GM18858 (cell line): Measurements from ENCODE around the gene ZNF485.
"Not testable (repeated sequence)": the region's sequence is repeated elsewhere in the genome, so short reads cannot be mapped to it uniquely, and the experiment has no call there.

ENCODE experiments used
- ATAC-seq: cut with Tn5 transposase; IDR thresholded peaks from one replicate; pipeline ENCODE4 v1.9.1; 2021; ENCODE audit not compliant: unreplicated experiment

ZNF485 gene

GRCh38 chr10:43606323-43607198, at the start of gene ZNF485:
TSS of gene ZNF485 (plus strand) at chr10:43606438. CDS start at chr10:43607051, 613 bp downstream.
- peak; percentile 98 for ATAC-seq

GRCh38 chr10:43557214-43557613, 49.0 kb upstream of the ZNF485 start:
- no peak for ATAC-seq

- no peak for ATAC-seq
These were observed 36.6 kb upstream of the ZNF485 start for GRCh38 chr10:43569681-43570080.

GRCh38 chr10:43570971-43571370, 35.3 kb upstream of the ZNF485 start:
- no peak for ATAC-seq

- ATAC-seq = no peak
These were observed 32.8 kb upstream of the ZNF485 start for GRCh38 chr10:43573250-43574000.

GRCh38 chr10:43574001-43574892, 32.0 kb upstream of the ZNF485 start, which contains the start of gene ZNF239:
TSS of gene ZNF239 (minus strand) at chr10:43574616. CDS start at chr10:43558079, 16,537 bp downstream.
- peak; percentile 88 for ATAC-seq

GRCh38 chr10:43574906-43575305, 31.3 kb upstream of the ZNF485 start:
- no peak for ATAC-seq

- no peak for ATAC-seq
These were observed 30.2 kb upstream of the ZNF485 start for GRCh38 chr10:43576062-43576461.

- ATAC-seq = no peak
These were observed 29.7 kb upstream of the ZNF485 start for GRCh38 chr10:43576580-43576979.

GRCh38 chr10:43584051-43584450, 22.2 kb upstream of the ZNF485 start:
- no peak for ATAC-seq

- ATAC-seq = no peak
These were observed 21.2 kb upstream of the ZNF485 start for GRCh38 chr10:43585046-43585445.

GRCh38 chr10:43585981-43586729, 20.1 kb upstream of the ZNF485 start:
- no peak for ATAC-seq

GRCh38 chr10:43586730-43587115, 19.5 kb upstream of the ZNF485 start:
- not testable (repeated sequence) for ATAC-seq

- ATAC-seq = no peak
These were observed 14.8 kb upstream of the ZNF485 start for GRCh38 chr10:43591303-43591904.

- peak; percentile 96 for ATAC-seq
These were observed 11.2 kb upstream of the ZNF485 start for GRCh38 chr10:43594944-43595589.

- ATAC-seq = peak; percentile 39
These were observed 10.4 kb upstream of the ZNF485 start for GRCh38 chr10:43595739-43596298.

- ATAC-seq = no peak
These were observed 9.7 kb upstream of the ZNF485 start for GRCh38 chr10:43596546-43596945.

- no peak for ATAC-seq
These were observed 7.8 kb upstream of the ZNF485 start for GRCh38 chr10:43598446-43598845.

- no peak for ATAC-seq
These were observed 6.9 kb upstream of the ZNF485 start for GRCh38 chr10:43599333-43599732.
